HepG2 (cell line): ENCODE results near the gene TAS1R3. TPM values are rescaled to one million over a fixed set of nuclear protein-coding genes. Genes with fewer than 3 reads are reported as not detected.

Experiments
- ARNT2 ChIP-seq: sonication (generic); formaldehyde crosslinking; IDR thresholded peaks from 2 replicates; pipeline ENCODE4 v1.8.0; 2022; ENCODE audit warnings: mild to moderate bottlenecking, low read depth, missing genetic modification reagents, moderate library complexity
- HOXA9 ChIP-seq: sonication (generic); formaldehyde crosslinking; IDR thresholded peaks from 2 replicates; pipeline ENCODE4 v1.8.1; 2022; ENCODE audit warnings: missing genetic modification reagents, mild to moderate bottlenecking, moderate library complexity, borderline replicate concordance
- ISX ChIP-seq: sonication (generic); formaldehyde crosslinking; conservative IDR thresholded peaks from 2 replicates; pipeline ENCODE4 v1.5.0; 2020; ENCODE audit warnings: missing genetic modification reagents
- MAZ ChIP-seq, 2 experiments: sonication (generic) in 1 of 2; formaldehyde crosslinking in 1 of 2; IDR thresholded peaks; 2 replicates each; pipeline versions ENCODE4 v1.5.0 to v1.6.1; 2012 to 2020; ENCODE audit warnings: low read depth in 2 of 2, mild to moderate bottlenecking in 2 of 2, borderline replicate concordance in 1 of 2, improper control_type of control experiment in 1 of 2, low read length in 1 of 2, missing genetic modification reagents in 1 of 2, moderate library complexity in 1 of 2
- MLXIP ChIP-seq: sonication (generic); formaldehyde crosslinking; IDR thresholded peaks from 2 replicates; pipeline ENCODE4 v1.9.0; 2021; ENCODE audit warnings: missing genetic modification reagents, borderline replicate concordance
- RORA ChIP-seq: sonication (generic); formaldehyde crosslinking; IDR thresholded peaks from 2 replicates; pipeline ENCODE4 v1.5.0; 2020; ENCODE audit warnings: mild to moderate bottlenecking, missing genetic modification reagents, moderate library complexity
- SMAD9 ChIP-seq: sonication (generic); formaldehyde crosslinking; IDR thresholded peaks from 2 replicates; pipeline ENCODE4 v1.5.1; 2020; ENCODE audit warnings: mild to moderate bottlenecking, missing genetic modification reagents
- TCF7 ChIP-seq: sonication (generic); IDR thresholded peaks from 2 replicates; pipeline ENCODE4 v1.6.1; 2016; ENCODE audit warnings: antibody characterized with exemption, low read depth
- U2AF1 ChIP-seq: fragments of 200-400 bp; formaldehyde crosslinking; optimal IDR thresholded peaks from 2 replicates; pipeline ENCODE3; 2017; ENCODE audit warnings: mild to moderate bottlenecking, low read depth, low read length
- ZBTB7A ChIP-seq: sonication (generic); formaldehyde crosslinking; IDR thresholded peaks from 2 replicates; pipeline ENCODE4 v1.8.0; 2022; ENCODE audit warnings: mild to moderate bottlenecking, missing genetic modification reagents
- ZBTB8A ChIP-seq: sonication (generic); formaldehyde crosslinking; IDR thresholded peaks from 2 replicates; pipeline ENCODE4 v1.4.0; 2020; ENCODE audit warnings: mild to moderate bottlenecking, low read depth, missing genetic modification reagents, borderline replicate concordance
- ZNF138 ChIP-seq: sonication (generic); formaldehyde crosslinking; IDR thresholded peaks from 2 replicates; pipeline ENCODE4 v1.5.0; 2020; ENCODE audit warnings: mild to moderate bottlenecking, low read depth, missing genetic modification reagents
- ZNF292 ChIP-seq: sonication (generic); formaldehyde crosslinking; IDR thresholded peaks from 2 replicates; pipeline ENCODE4 v1.8.1; 2022; ENCODE audit warnings: mild to moderate bottlenecking, low read depth, missing genetic modification reagents, borderline replicate concordance
- ZNF501 ChIP-seq: sonication (generic); formaldehyde crosslinking; IDR thresholded peaks from 2 replicates; pipeline ENCODE4 v1.5.1; 2020; ENCODE audit warnings: mild to moderate bottlenecking, moderate library complexity, missing genetic modification reagents
- ZNF598 ChIP-seq: sonication (generic); formaldehyde crosslinking; IDR thresholded peaks from 2 replicates; pipeline ENCODE4 v1.5.1; 2020; ENCODE audit warnings: mild to moderate bottlenecking, missing genetic modification reagents, borderline replicate concordance
- polyA plus RNA-seq, 8 experiments: library from polyadenylated mRNA; depleted of rRNA in 3 of 8; stranded (reverse) in 7 of 8; unstranded in 1 of 8; fragments of >200 nt; fragmentation: Illumina TruSeq in 4 of 8; extraction: Trizol in 4 of 8; gene quantifications; 2 replicates each; pipeline versions ENCODE4 v1.2.1 to v1.2.3, GENCODE V29; 2011 to 2016; ENCODE audit warnings: low read depth in 4 of 8, missing spikeins in 1 of 8, mixed read lengths in 1 of 8; ENCODE audit not compliant: insufficient read depth in 1 of 8
- total RNA-seq, 5 experiments: library from RNA; depleted of rRNA; stranded (reverse); fragments of >200 nt; fragmentation: Illumina TruSeq; extraction: Trizol; gene quantifications; 2 replicates each; pipeline ENCODE4 v1.2.3, GENCODE V29; 2016; ENCODE audit warnings: low read depth in 1 of 5
- TF ChIP-seq, protein P1 (sequence below): IDR thresholded peaks from 2 replicates; pipeline ENCODE4 v1.6.1; 2016; ENCODE audit warnings: missing compliant biosample characterization, missing genetic modification reagents, borderline replicate concordance
- TF ChIP-seq, protein P2 (sequence below): sonication (generic); formaldehyde crosslinking; IDR thresholded peaks from 2 replicates; pipeline ENCODE4 v1.4.0; 2020; ENCODE audit warnings: missing genetic modification reagents
- TF ChIP-seq, protein P3 (sequence below): IDR thresholded peaks from 2 replicates; pipeline ENCODE4 v1.4.0; 2020; ENCODE audit warnings: mild to moderate bottlenecking, missing genetic modification reagents

TAS1R3 gene
- total and polyA plus RNA-seq, 2 of the 13 experiments (the other 11 are each of a cell fraction or from before 2014, with no cell fraction given): 0.13 to 0.15 TPM

- TF ChIP-seq, protein P1, sequence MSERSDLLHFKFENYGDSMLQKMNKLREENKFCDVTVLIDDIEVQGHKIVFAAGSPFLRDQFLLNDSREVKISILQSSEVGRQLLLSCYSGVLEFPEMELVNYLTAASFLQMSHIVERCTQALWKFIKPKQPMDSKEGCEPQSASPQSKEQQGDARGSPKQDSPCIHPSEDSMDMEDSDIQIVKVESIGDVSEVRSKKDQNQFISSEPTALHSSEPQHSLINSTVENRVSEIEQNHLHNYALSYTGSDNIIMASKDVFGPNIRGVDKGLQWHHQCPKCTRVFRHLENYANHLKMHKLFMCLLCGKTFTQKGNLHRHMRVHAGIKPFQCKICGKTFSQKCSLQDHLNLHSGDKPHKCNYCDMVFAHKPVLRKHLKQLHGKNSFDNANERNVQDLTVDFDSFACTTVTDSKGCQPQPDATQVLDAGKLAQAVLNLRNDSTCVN (CRISPR knock-in tag): no peak; the same call in 1 of the 2 replicates
- TF ChIP-seq ZNF501: peak; percentile 51; the same call in 1 of the 2 replicates
- TF ChIP-seq MAZ (IDR thresholded peaks at IDR 0.05; ENCODE audit: borderline replicate concordance, low read depth, low read length): peak; percentile 70; the same call in 1 of the 2 replicates
- TF ChIP-seq MAZ (CRISPR knock-in tag; IDR thresholded peaks at IDR 0.05; ENCODE audit: low read depth): peak; percentile 88
- TF ChIP-seq, protein P2, sequence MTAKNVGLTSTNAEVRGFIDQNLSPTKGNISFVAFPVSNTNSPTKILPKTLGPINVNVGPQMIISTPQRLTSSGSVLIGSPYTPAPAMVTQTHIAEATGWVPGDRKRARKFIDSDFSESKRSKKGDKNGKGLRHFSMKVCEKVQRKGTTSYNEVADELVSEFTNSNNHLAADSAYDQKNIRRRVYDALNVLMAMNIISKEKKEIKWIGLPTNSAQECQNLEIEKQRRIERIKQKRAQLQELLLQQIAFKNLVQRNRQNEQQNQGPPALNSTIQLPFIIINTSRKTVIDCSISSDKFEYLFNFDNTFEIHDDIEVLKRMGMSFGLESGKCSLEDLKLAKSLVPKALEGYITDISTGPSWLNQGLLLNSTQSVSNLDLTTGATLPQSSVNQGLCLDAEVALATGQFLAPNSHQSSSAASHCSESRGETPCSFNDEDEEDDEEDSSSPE (CRISPR knock-in tag): peak; percentile 56; the same call in 1 of the 2 replicates
- TF ChIP-seq TCF7: no peak
- no peak for TF ChIP-seq SMAD9
- no peak; the same call in 1 of the 2 replicates for TF ChIP-seq ZNF598 (CRISPR knock-in tag)
- TF ChIP-seq, protein P3, sequence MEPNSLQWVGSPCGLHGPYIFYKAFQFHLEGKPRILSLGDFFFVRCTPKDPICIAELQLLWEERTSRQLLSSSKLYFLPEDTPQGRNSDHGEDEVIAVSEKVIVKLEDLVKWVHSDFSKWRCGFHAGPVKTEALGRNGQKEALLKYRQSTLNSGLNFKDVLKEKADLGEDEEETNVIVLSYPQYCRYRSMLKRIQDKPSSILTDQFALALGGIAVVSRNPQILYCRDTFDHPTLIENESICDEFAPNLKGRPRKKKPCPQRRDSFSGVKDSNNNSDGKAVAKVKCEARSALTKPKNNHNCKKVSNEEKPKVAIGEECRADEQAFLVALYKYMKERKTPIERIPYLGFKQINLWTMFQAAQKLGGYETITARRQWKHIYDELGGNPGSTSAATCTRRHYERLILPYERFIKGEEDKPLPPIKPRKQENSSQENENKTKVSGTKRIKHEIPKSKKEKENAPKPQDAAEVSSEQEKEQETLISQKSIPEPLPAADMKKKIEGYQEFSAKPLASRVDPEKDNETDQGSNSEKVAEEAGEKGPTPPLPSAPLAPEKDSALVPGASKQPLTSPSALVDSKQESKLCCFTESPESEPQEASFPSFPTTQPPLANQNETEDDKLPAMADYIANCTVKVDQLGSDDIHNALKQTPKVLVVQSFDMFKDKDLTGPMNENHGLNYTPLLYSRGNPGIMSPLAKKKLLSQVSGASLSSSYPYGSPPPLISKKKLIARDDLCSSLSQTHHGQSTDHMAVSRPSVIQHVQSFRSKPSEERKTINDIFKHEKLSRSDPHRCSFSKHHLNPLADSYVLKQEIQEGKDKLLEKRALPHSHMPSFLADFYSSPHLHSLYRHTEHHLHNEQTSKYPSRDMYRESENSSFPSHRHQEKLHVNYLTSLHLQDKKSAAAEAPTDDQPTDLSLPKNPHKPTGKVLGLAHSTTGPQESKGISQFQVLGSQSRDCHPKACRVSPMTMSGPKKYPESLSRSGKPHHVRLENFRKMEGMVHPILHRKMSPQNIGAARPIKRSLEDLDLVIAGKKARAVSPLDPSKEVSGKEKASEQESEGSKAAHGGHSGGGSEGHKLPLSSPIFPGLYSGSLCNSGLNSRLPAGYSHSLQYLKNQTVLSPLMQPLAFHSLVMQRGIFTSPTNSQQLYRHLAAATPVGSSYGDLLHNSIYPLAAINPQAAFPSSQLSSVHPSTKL (CRISPR knock-in tag): 0 out of 2 replicates have a peak, but pooled peaks have one; percentile 41
- no peak for TF ChIP-seq ZNF292 (CRISPR knock-in tag)
- TF ChIP-seq ARNT2 (CRISPR knock-in tag): peak; percentile 59
- TF ChIP-seq ZBTB7A (CRISPR knock-in tag): no peak
- TF ChIP-seq ZBTB8A (CRISPR knock-in tag): no peak
- no peak for TF ChIP-seq HOXA9
- TF ChIP-seq ZNF138 (CRISPR knock-in tag): no peak
- TF ChIP-seq U2AF1: no peak
- TF ChIP-seq ISX (CRISPR knock-in tag): no peak
- TF ChIP-seq RORA: no peak
- TF ChIP-seq MLXIP (CRISPR knock-in tag): no peak
These were observed 22.9 kb upstream of the TAS1R3 start, which contains the start of the genes ACAP3 and PUSL1 (continued) for GRCh38 chr1:1307923-1308755.
